HG03432 (cell line): Measurements from ENCODE around the gene DNAJC16.
"Not testable (repeated sequence)": the region's sequence is repeated elsewhere in the genome, so short reads cannot be mapped to it uniquely, and the experiment has no call there.

Source experiments
- ATAC-seq: cut with Tn5 transposase; IDR thresholded peaks from one replicate; pipeline ENCODE4 v1.9.1; 2021; ENCODE audit warnings: mild to moderate bottlenecking, moderate library complexity; ENCODE audit not compliant: unreplicated experiment

DNAJC16 gene

GRCh38 chr1:15526490-15527339, at the start of gene DNAJC16:
Gene DNAJC16 (plus strand): TSS chr1:15526848. CDS start chr1:15529106, 2,258 bp downstream.
- ATAC-seq: peak; percentile 55

- no peak for ATAC-seq
Measured at GRCh38 chr1:15476927-15477326, 49.7 kb upstream of the DNAJC16 start.

GRCh38 chr1:15477646-15478212, 48.9 kb upstream of the DNAJC16 start:
- ATAC-seq: no peak

- ATAC-seq: no peak
Measured at GRCh38 chr1:15479654-15480347, 46.8 kb upstream of the DNAJC16 start.

- not testable (repeated sequence) for ATAC-seq
Measured at GRCh38 chr1:15482455-15482854, 44.2 kb upstream of the DNAJC16 start.

GRCh38 chr1:15482983-15483543, 43.6 kb upstream of the DNAJC16 start:
- not testable (repeated sequence) for ATAC-seq

- no peak for ATAC-seq
Measured at GRCh38 chr1:15483971-15484370, 42.7 kb upstream of the DNAJC16 start.

- not testable (repeated sequence) for ATAC-seq
Measured at GRCh38 chr1:15484443-15484842, 42.2 kb upstream of the DNAJC16 start.

- no peak for ATAC-seq
Measured at GRCh38 chr1:15485636-15486035, 41.0 kb upstream of the DNAJC16 start.

- not testable (repeated sequence) for ATAC-seq
Measured at GRCh38 chr1:15486844-15487610, 39.6 kb upstream of the DNAJC16 start.

GRCh38 chr1:15488371-15488770, 38.3 kb upstream of the DNAJC16 start:
- no peak for ATAC-seq

- ATAC-seq: no peak
Measured at GRCh38 chr1:15489052-15489736, 37.5 kb upstream of the DNAJC16 start.

- not testable (repeated sequence) for ATAC-seq
Measured at GRCh38 chr1:15491010-15491409, 35.6 kb upstream of the DNAJC16 start.

GRCh38 chr1:15492596-15492995, 34.1 kb upstream of the DNAJC16 start:
- ATAC-seq: no peak

- ATAC-seq: no peak
Measured at GRCh38 chr1:15493869-15494390, 32.7 kb upstream of the DNAJC16 start.

- ATAC-seq: no peak
Measured at GRCh38 chr1:15500184-15501178, 26.2 kb upstream of the DNAJC16 start.

GRCh38 chr1:15501208-15502032, 25.2 kb upstream of the DNAJC16 start:
- ATAC-seq: no peak

GRCh38 chr1:15504436-15504835, 22.2 kb upstream of the DNAJC16 start:
- no peak for ATAC-seq
